H9 (cell line): ENCODE measurements around the gene LRRC38. TPM values are rescaled to one million over a fixed set of nuclear protein-coding genes. Genes with fewer than 3 reads are reported as not detected.

Source experiments
- DNase-seq: peaks from one replicate; pipeline ENCODE4 v3.0.0-alpha.2; 2017
- H2AFZ ChIP-seq: one replicate; pipeline ENCODE4 v1.6.1; 2013; ENCODE audit warnings: mild to moderate bottlenecking, low read length, control low read depth, moderate library complexity
- H2AK5ac ChIP-seq: 2 replicates; pipeline ENCODE4 v1.6.1; 2013; ENCODE audit warnings: low read length, control low read depth, mixed read lengths; ENCODE audit not compliant: insufficient read length
- H2BK120ac ChIP-seq: one replicate; pipeline ENCODE4 v1.6.1; 2013; ENCODE audit warnings: low read depth, mild to moderate bottlenecking, low read length, control low read depth, inconsistent platforms; ENCODE audit not compliant: poor library complexity, severe bottlenecking
- H2BK12ac ChIP-seq: 2 replicates; pipeline ENCODE4 v1.6.1; 2013; ENCODE audit warnings: low read length, control low read depth, mixed read lengths, low read depth; ENCODE audit not compliant: insufficient read length
- H2BK15ac ChIP-seq: 2 replicates; pipeline ENCODE4 v1.6.1; 2013; ENCODE audit warnings: low read depth, low read length, control low read depth
- H2BK20ac ChIP-seq: one replicate; pipeline ENCODE4 v1.6.1; 2013; ENCODE audit warnings: low read depth, mild to moderate bottlenecking, low read length, control low read depth, inconsistent platforms; ENCODE audit not compliant: poor library complexity, severe bottlenecking
- H2BK5ac ChIP-seq: 2 replicates; pipeline ENCODE4 v1.6.1; 2013; ENCODE audit warnings: low read length, control low read depth, mixed read lengths; ENCODE audit not compliant: insufficient read length
- H3K14ac ChIP-seq: 2 replicates; pipeline ENCODE4 v1.6.1; 2013; ENCODE audit warnings: low read length, control low read depth; ENCODE audit not compliant: insufficient read depth
- H3K18ac ChIP-seq: 2 replicates; pipeline ENCODE4 v1.6.1; 2013; ENCODE audit warnings: low read depth, mild to moderate bottlenecking, mixed read lengths, low read length, control low read depth; ENCODE audit not compliant: insufficient read length
- H3K23ac ChIP-seq: 2 replicates; pipeline ENCODE4 v1.6.1; 2013; ENCODE audit warnings: low read length, control low read depth, mixed read lengths, low read depth; ENCODE audit not compliant: insufficient read length
- H3K23me2 ChIP-seq: 2 replicates; pipeline ENCODE4 v1.6.1; 2013; ENCODE audit warnings: low read depth, mild to moderate bottlenecking, mixed read lengths, low read length, control low read depth; ENCODE audit not compliant: insufficient read length, poor library complexity, severe bottlenecking
- H3K27ac ChIP-seq: 2 replicates; pipeline ENCODE4 v1.5.1; 2013; ENCODE audit warnings: low read length, control low read depth, mixed read lengths, low read depth; ENCODE audit not compliant: insufficient read length
- H3K27me3 ChIP-seq: 2 replicates; pipeline ENCODE4 v1.6.1; 2013; ENCODE audit warnings: low read length, control low read depth, inconsistent platforms; ENCODE audit not compliant: insufficient read depth
- H3K4ac ChIP-seq: 2 replicates; pipeline ENCODE4 v1.6.1; 2013; ENCODE audit warnings: low read depth, mild to moderate bottlenecking, control low read depth, inconsistent platforms, low read length, moderate library complexity
- H3K4me1 ChIP-seq: 2 replicates; pipeline ENCODE4 v1.6.1; 2013; ENCODE audit warnings: low read length, control low read depth, inconsistent platforms; ENCODE audit not compliant: insufficient read depth
- H3K4me2 ChIP-seq: 2 replicates; pipeline ENCODE4 v1.6.1; 2013; ENCODE audit warnings: low read length, control low read depth, mixed read lengths; ENCODE audit not compliant: insufficient read length, insufficient read depth
- H3K56ac ChIP-seq: 2 replicates; pipeline ENCODE4 v1.6.1; 2013; ENCODE audit warnings: low read depth, mild to moderate bottlenecking, mixed read lengths, low read length, control low read depth; ENCODE audit not compliant: insufficient read length
- H3K79me1 ChIP-seq: 2 replicates; pipeline ENCODE4 v1.6.1; 2013; ENCODE audit warnings: low read depth, mild to moderate bottlenecking, moderate library complexity, low read length, control low read depth, inconsistent platforms; ENCODE audit not compliant: insufficient read depth, poor library complexity, severe bottlenecking
- H3K79me2 ChIP-seq: 2 replicates; pipeline ENCODE4 v1.6.1; 2013; ENCODE audit warnings: low read length, control low read depth, inconsistent platforms; ENCODE audit not compliant: insufficient read depth
- H3K9ac ChIP-seq: 2 replicates; pipeline ENCODE4 v1.6.1; 2013; ENCODE audit warnings: low read length, control low read depth, mixed read lengths; ENCODE audit not compliant: insufficient read length; ENCODE audit errors: extremely low read depth
- H3K9me3 ChIP-seq: one replicate; pipeline ENCODE4 v1.6.1; 2013; ENCODE audit warnings: low read depth, low read length, inconsistent platforms; ENCODE audit not compliant: control insufficient read depth
- H3T11ph ChIP-seq: one replicate; pipeline ENCODE4 v1.6.1; 2013; ENCODE audit warnings: mild to moderate bottlenecking, low read length, control low read depth, inconsistent platforms
- H4K20me1 ChIP-seq: one replicate; pipeline ENCODE4 v1.6.1; 2013; ENCODE audit not compliant: control insufficient read depth, insufficient read length, insufficient read depth
- H4K5ac ChIP-seq: 2 replicates; pipeline ENCODE4 v1.6.1; 2013; ENCODE audit warnings: low read depth, mild to moderate bottlenecking, mixed read lengths, low read length, control low read depth; ENCODE audit not compliant: insufficient read length
- H4K8ac ChIP-seq: replicated peaks from 2 replicates; pipeline ENCODE4 v1.6.1; 2013; ENCODE audit warnings: low read length, control low read depth, mixed read lengths, low read depth; ENCODE audit not compliant: insufficient read length
- H4K91ac ChIP-seq: 2 replicates; pipeline ENCODE4 v1.6.1; 2013; ENCODE audit warnings: low read depth, mild to moderate bottlenecking, moderate library complexity, mixed read lengths, low read length, control low read depth; ENCODE audit not compliant: insufficient read length
- H3K27ac Mint-ChIP-seq, 3 experiments: 2 replicates in 2 of 3; 3 replicates in 1 of 3; pipeline ENCODE4 v1.8.0; 2020 to 2021; ENCODE audit warnings: mixed read lengths in 3 of 3, mild to moderate bottlenecking in 1 of 3, moderate library complexity in 1 of 3
- H3K27me3 Mint-ChIP-seq: 2 replicates; pipeline ENCODE4 v1.8.0; 2021; ENCODE audit warnings: low read depth, mild to moderate bottlenecking, moderate library complexity, mixed read lengths
- H3K36me3 Mint-ChIP-seq, 3 experiments: 2 replicates in 2 of 3; 3 replicates in 1 of 3; pipeline ENCODE4 v1.8.0; 2020 to 2021; ENCODE audit warnings: low read depth in 3 of 3, mixed read lengths in 3 of 3; ENCODE audit not compliant: insufficient read depth in 1 of 3
- H3K4me1 Mint-ChIP-seq, 2 experiments: 2 replicates each; pipeline ENCODE4 v1.8.0; 2020; ENCODE audit warnings: mixed read lengths in 2 of 2
- H3K4me3 Mint-ChIP-seq, 2 experiments: 2 replicates in 1 of 2; 3 replicates in 1 of 2; pipeline ENCODE4 v1.8.0; 2020 to 2021; ENCODE audit warnings: mild to moderate bottlenecking in 2 of 2, mixed read lengths in 2 of 2, moderate library complexity in 1 of 2
- H3K9me3 Mint-ChIP-seq, 2 experiments: 2 replicates in 1 of 2; 3 replicates in 1 of 2; pipeline ENCODE4 v1.8.0; 2020; ENCODE audit warnings: mild to moderate bottlenecking in 2 of 2, mixed read lengths in 2 of 2, moderate library complexity in 1 of 2
- CTCF ChIP-seq: fragments of 200-600 bp; sonication (generic); conservative IDR thresholded peaks from 3 replicates; pipeline ENCODE4 v1.8.0; 2021; ENCODE audit warnings: antibody characterized with exemption, mild to moderate bottlenecking
- WGBS: extraction: QIAGEN DNeasy Blood & Tissue Kit; methylation state at CpG from one replicate; pipeline ENCODE4 v1.1.7; 2013; ENCODE audit warnings: missing lambda C conversion rate, low lambda C conversion rate, mixed read lengths; ENCODE audit not compliant: insufficient read length; ENCODE audit errors: extremely low coverage; 5-methylcytosine and 5-hydroxymethylcytosine counted together
- total RNA-seq: library from RNA; stranded (reverse); gene quantifications from 2 replicates; pipeline ENCODE4 v1.2.1, GENCODE V29; 2021

Gene LRRC38
- total RNA-seq, 1 experiment from 2014 or later: 0.72 TPM

- H3K4me1 Mint-ChIP-seq: no peaks in the 10 kb centered on the region
- no peaks in the 10 kb centered on the region for H3K9me3 Mint-ChIP-seq
- no peaks in the 10 kb centered on the region for H3K9me3 ChIP-seq
- DNase-seq: no peak
- no peak overlapping the region for H2BK5ac ChIP-seq
- no peak overlapping the region for H3K18ac ChIP-seq
- no peak overlapping the region for H3T11ph ChIP-seq
- no peak overlapping the region for H3K4ac ChIP-seq
- H3K27me3 Mint-ChIP-seq: peaks cover 15% of the 10 kb centered on the region
- no peak overlapping the region for H3K14ac ChIP-seq
- no peak overlapping the region for H2BK20ac ChIP-seq
- H3K23me2 ChIP-seq: no peaks in the 10 kb centered on the region
- H4K5ac ChIP-seq: no peak overlapping the region
- no peaks in the 10 kb centered on the region for H4K20me1 ChIP-seq
- no peak overlapping the region for H3K9ac ChIP-seq
- H2BK12ac ChIP-seq: no peak overlapping the region
- H3K27me3 ChIP-seq: no peaks in the 10 kb centered on the region
- H3K4me1 ChIP-seq: no peaks in the 10 kb centered on the region
- no peak for TF ChIP-seq CTCF
- no peaks in the 10 kb centered on the region for H3K79me2 ChIP-seq
- H3K27ac Mint-ChIP-seq: no peak overlapping the region
- H3K4me2 ChIP-seq: no peak overlapping the region
- H3K4me3 Mint-ChIP-seq: no peak overlapping the region
- no peak overlapping the region for H4K91ac ChIP-seq
- no peak overlapping the region for H4K8ac ChIP-seq
- H3K56ac ChIP-seq: no peak overlapping the region
- no peak overlapping the region for H3K27ac ChIP-seq
- no peak overlapping the region for H2AK5ac ChIP-seq
- H3K79me1 ChIP-seq: no peaks in the 10 kb centered on the region
- no peak overlapping the region for H2BK15ac ChIP-seq
- H2BK120ac ChIP-seq: no peak overlapping the region
- H2AFZ ChIP-seq: no peak overlapping the region
- no peaks in the 10 kb centered on the region for H3K36me3 Mint-ChIP-seq
- WGBS: no CpG with 5 or more reads among the region's 6 CpGs
- H3K23ac ChIP-seq: no peak overlapping the region
These were observed 46.7 kb upstream of the LRRC38 start for GRCh38 chr1:13560541-13560940.
